Measurements from ENCODE around the gene BTBD7.

DNA sequence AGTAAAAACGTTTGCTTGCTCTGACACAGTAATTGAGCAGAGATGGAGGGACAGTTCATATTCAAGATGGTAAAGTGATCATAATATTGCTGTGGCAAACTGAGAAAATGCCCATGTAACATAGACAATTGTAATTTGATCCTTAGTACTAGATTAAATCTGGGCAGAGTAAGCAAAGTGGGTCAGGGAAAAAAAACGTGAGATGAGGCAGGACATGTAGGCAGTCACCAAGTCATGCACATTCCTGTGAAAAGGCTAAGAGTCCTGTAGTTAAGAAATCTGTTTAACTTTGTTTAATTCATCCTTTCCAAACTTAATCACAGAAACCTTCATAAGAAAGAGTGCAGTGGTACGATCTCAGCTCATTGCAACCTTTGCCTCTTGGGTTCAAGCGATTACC lies 16.1 kb downstream of the BTBD7 start:
- TF ChIP-seq, protein P1, sequence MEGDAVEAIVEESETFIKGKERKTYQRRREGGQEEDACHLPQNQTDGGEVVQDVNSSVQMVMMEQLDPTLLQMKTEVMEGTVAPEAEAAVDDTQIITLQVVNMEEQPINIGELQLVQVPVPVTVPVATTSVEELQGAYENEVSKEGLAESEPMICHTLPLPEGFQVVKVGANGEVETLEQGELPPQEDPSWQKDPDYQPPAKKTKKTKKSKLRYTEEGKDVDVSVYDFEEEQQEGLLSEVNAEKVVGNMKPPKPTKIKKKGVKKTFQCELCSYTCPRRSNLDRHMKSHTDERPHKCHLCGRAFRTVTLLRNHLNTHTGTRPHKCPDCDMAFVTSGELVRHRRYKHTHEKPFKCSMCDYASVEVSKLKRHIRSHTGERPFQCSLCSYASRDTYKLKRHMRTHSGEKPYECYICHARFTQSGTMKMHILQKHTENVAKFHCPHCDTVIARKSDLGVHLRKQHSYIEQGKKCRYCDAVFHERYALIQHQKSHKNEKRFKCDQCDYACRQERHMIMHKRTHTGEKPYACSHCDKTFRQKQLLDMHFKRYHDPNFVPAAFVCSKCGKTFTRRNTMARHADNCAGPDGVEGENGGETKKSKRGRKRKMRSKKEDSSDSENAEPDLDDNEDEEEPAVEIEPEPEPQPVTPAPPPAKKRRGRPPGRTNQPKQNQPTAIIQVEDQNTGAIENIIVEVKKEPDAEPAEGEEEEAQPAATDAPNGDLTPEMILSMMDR (IDR thresholded peaks at IDR 0.05), result no peak
- no peak for TF ChIP-seq POLR2A (IDR thresholded peaks at IDR 0.05)
